ENCODE measurements around the gene INSC.
A peak's percentile ranks its signal among the peaks of the same experiment; 100 is the strongest.

The INSC gene

GRCh38 chr11:15222777-15223176 is 108.1 kb downstream of the INSC start:
- no peak for DNase-seq (ENCODE audit: low read depth in 2 of 2)

DNA sequence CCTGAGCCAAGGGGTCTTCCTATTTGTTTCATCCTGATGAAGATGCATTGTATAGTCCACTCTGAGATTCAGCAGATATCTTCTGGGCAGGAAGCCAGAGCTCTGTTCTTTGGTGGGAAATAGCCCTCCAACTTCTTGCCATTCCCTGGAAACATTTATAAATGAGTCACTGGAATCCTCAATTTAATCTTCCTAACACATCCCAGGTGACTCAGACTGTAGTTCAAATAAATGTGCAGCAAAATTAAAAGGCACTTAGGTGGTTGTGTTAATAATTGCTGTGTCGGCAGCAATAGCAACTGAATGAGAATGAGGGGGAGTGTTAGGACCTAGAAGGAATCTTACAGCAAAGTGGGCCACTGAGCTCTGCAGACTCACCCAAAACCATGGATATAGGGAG is 108.6 kb downstream of the INSC start:
- DNase-seq (ENCODE audit: low read depth in 2 of 2): peak in 1 of 2 experiments; percentile 1

DNA sequence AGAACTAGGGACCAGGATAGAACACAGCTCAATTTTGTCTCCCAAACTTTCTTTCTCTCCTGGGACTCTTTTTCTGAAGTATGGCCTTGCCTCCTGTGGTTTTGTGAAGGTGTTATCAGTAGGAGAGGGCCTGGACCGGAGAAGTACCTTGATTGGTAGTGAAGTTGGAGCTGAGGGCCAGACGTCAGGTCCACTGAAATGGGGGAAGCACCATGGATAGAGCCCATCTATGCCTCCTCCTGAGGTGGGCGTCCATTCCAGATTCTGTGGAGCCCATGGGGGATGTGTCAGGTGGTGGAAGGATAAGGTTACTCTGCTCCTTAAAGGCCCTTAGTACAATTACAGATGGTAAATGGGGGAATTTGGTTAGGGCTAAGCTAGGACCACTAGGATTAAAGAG is 109.7 kb downstream of the INSC start:
- DNase-seq (ENCODE audit: low read depth in 2 of 2): no peak

GRCh38 chr11:15227011-15227410 is 112.3 kb downstream of the INSC start:
- no peak for DNase-seq (ENCODE audit: low read depth in 2 of 2)

- no peak for DNase-seq (ENCODE audit: low read depth in 2 of 2)
Observed at GRCh38 chr11:15228331-15228849, 113.7 kb downstream of the INSC start.

- no peak for DNase-seq (ENCODE audit: low read depth in 2 of 2)
Observed at GRCh38 chr11:15229069-15229468, 114.3 kb downstream of the INSC start.

DNA sequence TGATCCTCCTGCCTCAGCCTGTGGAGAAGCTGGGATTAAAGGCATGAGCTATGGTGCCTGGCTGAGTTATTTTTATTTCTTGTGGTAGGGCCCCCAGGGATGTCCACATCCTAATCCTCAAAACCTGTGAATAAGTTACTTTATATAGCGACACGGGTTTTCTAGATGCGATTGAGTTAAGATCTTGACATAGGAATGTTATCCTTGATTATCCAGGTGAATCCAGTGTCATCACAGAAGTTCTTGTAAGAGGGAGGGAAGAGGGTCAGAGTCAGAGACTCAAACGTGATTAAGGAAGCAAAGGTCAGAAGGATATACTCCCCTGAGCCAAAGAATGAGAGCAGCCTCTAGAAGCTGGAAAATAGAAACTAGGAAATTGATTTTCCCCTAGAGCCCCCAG is 117.8 kb downstream of the INSC start:
- no peak for DNase-seq (ENCODE audit: low read depth in 2 of 2)

GRCh38 chr11:15233371-15234165 is 118.8 kb downstream of the INSC start:
- DNase-seq (ENCODE audit: low read depth in 2 of 2): no peak

DNA sequence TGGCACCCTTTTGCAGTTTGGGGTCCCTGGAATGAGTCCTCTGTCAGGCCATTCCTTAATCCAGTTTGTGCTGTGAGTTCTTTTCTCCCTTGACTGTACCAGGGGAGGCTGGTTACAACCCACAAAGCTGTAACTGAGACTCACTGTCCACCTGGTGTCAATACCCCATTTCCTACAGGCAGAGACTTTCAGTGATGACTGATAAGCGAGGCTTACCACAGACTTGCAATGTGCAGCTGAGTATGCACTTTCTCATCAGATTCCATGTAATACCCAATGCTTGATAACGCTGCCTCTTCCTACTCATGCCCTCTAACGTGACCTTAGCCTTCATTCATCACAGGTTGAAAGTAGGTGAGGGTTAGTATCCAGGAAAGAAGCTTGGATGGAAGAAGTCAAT is 120.1 kb downstream of the INSC start:
- DNase-seq (ENCODE audit: low read depth in 2 of 2): no peak

DNA sequence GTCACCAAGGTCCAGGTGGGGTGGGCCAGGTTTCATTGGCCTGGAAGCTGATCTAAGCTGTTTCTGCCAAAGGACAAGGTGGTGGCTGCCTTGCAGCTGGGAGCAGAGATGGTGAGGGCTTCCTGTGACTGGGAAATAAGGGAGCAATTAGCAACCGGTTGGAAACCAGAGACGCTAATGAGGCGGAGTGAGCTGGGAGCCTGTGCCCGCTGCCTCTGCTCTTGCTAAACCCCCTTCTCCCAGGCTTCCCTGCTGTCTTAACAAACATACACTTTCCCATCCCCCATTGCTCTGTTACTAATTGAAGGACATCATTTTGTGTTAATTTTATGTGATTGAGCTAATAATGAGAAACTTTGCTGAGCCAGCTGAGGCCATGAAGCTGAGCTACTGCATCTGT is 121.8 kb downstream of the INSC start:
- no peak for DNase-seq (ENCODE audit: low read depth in 2 of 2)

GRCh38 chr11:15238856-15239255 is 124.1 kb downstream of the INSC start:
- no peak for DNase-seq (ENCODE audit: low read depth in 2 of 2)

DNA sequence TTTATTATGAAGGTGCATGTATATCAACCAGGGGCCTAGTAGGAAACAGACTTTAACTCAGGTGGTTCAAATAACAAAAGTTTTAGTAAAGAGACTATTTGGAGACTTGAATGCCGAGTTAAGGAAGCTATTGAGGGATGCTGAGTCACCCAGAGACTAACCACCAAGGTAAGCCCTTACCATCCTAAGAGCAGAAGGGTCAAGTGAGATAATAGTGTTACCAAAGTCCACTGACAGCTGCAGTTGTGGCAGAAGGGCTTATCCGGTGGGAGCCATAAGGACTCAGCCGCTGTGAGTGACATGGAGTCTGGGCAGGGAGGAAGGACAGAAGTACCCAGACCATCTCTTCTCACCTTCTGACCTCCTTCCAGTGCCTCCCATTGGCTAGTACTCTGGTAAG is 134.0 kb downstream of the INSC start:
- no peak for DNase-seq (ENCODE audit: low read depth in 2 of 2)

GRCh38 chr11:15258433-15259165 is 143.9 kb downstream of the INSC start:
- DNase-seq (ENCODE audit: low read depth in 2 of 2): peak in 1 of 2 experiments; percentile 3

DNA sequence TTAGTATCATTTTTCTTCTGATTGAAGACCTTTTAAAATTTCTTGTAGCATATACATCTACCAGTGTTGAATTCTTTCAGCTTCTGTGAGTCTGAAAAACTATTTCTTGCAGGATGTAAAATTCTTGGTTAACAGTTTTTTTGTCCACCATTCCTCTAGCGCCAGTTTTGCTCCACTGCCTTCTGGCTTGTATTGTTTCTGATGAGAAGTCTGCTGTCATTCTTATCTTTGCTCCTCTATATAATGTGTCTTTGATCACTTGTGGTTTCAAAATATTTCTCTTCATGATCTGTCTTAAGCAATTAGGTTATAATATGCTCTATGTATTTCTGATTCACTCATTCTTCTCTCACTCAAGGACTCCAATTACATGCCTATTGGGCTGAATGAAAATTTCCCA is 152.3 kb downstream of the INSC start:
- DNase-seq (ENCODE audit: low read depth in 2 of 2): no peak

GRCh38 chr11:15268598-15268997 is 153.9 kb downstream of the INSC start:
- DNase-seq (ENCODE audit: low read depth in 2 of 2): no peak

DNA sequence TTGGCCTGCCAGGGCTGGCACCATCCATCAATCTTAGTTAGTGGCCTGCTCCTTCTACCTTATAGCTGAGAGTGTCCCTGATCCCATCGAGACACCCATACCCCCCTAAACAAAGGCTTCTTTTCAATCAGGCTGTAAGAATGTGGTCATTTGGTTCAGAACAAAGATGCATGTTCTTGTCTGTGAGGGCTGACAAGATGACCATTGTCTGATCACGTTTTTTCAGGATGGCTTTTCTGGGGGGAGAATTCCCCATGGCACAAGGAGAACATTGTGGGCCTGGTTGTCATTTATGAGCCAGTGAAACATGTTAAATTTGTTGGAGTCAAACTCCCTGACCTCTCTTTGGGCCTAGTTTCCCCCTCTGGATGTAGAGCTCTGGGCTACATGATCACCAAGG is 160.4 kb downstream of the INSC start:
- no peak for DNase-seq (ENCODE audit: low read depth in 2 of 2)

DNA sequence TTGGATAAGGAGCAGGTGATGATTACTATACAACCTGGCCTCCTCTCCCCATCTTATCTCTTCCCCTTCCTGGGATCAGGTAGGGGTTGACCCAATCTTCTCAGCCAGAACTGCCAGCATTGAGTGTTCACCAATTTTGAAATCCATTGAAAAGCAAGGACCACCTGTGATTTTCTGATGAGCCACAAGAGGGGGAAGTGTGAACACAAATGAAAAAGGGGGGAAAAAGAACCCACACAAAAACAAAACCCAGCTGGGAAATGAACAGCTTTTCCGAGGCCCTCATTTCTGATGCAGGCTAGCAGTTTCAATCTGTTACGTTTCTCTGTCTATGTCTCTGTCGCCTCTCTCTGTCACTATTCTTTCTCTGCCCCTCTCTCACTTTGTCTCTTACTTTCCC is 161.9 kb downstream of the INSC start:
- DNase-seq (ENCODE audit: low read depth in 2 of 2): no peak

DNA sequence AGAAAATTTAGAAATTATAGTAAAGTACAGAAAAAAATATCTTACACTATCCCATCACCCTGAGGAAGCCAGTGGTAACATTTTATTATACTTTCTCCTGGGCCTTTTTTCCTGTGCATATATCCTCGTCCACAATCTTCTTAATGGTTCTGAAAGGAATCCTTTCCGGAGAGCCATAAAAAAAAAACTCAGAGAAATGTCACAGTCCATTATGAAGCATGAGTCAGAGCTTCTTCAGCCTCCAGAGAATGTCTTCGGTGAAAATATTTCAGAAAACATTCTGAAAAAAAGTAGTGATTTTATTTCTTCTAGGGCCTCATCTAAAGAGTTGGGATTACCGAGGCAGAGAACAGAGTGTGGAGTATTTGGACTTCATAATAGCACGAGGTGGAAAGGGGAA is 163.4 kb downstream of the INSC start:
- no peak for DNase-seq (ENCODE audit: low read depth in 2 of 2)

DNA sequence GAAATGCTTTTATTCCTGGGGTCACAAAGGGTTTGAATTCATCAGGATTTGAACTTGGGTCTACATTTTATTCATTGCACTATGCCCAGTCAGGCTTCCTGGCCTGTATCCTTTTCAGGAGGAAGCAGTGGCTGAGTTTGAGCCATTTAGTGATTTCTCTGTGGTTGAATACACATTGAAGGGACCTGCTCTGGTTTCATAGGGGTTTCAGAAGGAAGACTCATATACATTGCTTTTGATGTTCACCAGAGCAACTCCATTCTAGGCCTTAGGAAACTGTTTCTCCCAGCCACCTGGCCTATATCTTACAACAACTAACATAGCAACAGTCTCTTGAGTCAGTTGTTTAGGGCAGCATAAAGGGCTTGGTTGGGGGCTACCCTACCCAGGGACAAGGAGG is 165.7 kb downstream of the INSC start:
- no peak for DNase-seq (ENCODE audit: low read depth in 2 of 2)

GRCh38 chr11:15282754-15283153 is 168.0 kb downstream of the INSC start:
- no peak for DNase-seq (ENCODE audit: low read depth in 2 of 2)

GRCh38 chr11:15286465-15286864 is 171.7 kb downstream of the INSC start:
- no peak for DNase-seq (ENCODE audit: low read depth in 2 of 2)

GRCh38 chr11:15288863-15289262 is 174.1 kb downstream of the INSC start:
- no peak for DNase-seq (ENCODE audit: low read depth in 2 of 2)

- no peak for DNase-seq (ENCODE audit: low read depth in 2 of 2)
Observed at GRCh38 chr11:15289723-15290122, 175.0 kb downstream of the INSC start.
